PC-3 (cell line): ENCODE data around the gene WNT5B. TPM values are rescaled to one million over a fixed set of nuclear protein-coding genes. Genes with fewer than 3 reads are reported as not detected.

ENCODE experiments used
- ATAC-seq: fragments of 200-7000 bp; cut with Tn5 transposase; 2 replicates; pipeline ENCODE4 v1.9.1; 2020; ENCODE audit warnings: mild to moderate bottlenecking, moderate library complexity
- BruUV-seq: library from RNA; stranded (reverse); fragments of 400-500 nt; replicated peaks from 2 replicates; lab custom pipeline; 2021; lab: Mats Ljungman, UMichigan
- CTCF ChIA-PET: fragments of 300-600 bp; sonication (Branson Sonifier 250); formaldehyde crosslinking; loops from one replicate; lab custom pipeline; 2022; ENCODE audit warnings: antibody characterized with exemption; lab: Charles Lee
- POLR2A ChIA-PET: fragments of 300-600 bp; sonication (Branson Sonifier 250); formaldehyde crosslinking; loops from one replicate; lab custom pipeline; 2022; ENCODE audit warnings: antibody characterized with exemption; ENCODE audit not compliant: unreplicated experiment; lab: Charles Lee
- DNase-seq: peaks from one replicate; pipeline ENCODE4 v3.0.0-alpha.2; 2015
- H2AFZ ChIP-seq: fragments of 300-600 bp; sonication (generic); 2 replicates; pipeline ENCODE4 v1.6.0; 2016; ENCODE audit warnings: antibody characterized with exemption, low read length
- H3F3A ChIP-seq: fragments of 300-600 bp; sonication (generic); one replicate; pipeline ENCODE4 v1.6.0; 2017; ENCODE audit warnings: antibody characterized with exemption, low read length, control low read depth, mild to moderate bottlenecking; ENCODE audit not compliant: unreplicated experiment
- H3K27ac ChIP-seq: fragments of 300-600 bp; sonication (generic); 2 replicates; pipeline ENCODE4 v1.5.1; 2016; ENCODE audit warnings: mild to moderate bottlenecking, low read length
- H3K27me3 ChIP-seq: fragments of 300-600 bp; sonication (generic); 2 replicates; pipeline ENCODE4 v1.6.1; 2016; ENCODE audit warnings: low read length, mixed read lengths
- H3K36me3 ChIP-seq: fragments of 300-600 bp; sonication (generic); 2 replicates; pipeline ENCODE4 v1.6.1; 2016; ENCODE audit warnings: low read depth, mixed run types, low read length, mixed read lengths
- H3K4me1 ChIP-seq: fragments of 300-600 bp; sonication (generic); 2 replicates; pipeline ENCODE4 v1.5.1; 2016; ENCODE audit warnings: low read length; ENCODE audit not compliant: insufficient read depth
- H3K4me2 ChIP-seq: fragments of 300-600 bp; sonication (generic); 2 replicates; pipeline ENCODE4 v1.6.0; 2016; ENCODE audit warnings: low read length
- H3K4me3 ChIP-seq: fragments of 300-600 bp; sonication (generic); 2 replicates; pipeline ENCODE4 v1.5.1; 2016; ENCODE audit warnings: mild to moderate bottlenecking, low read length, mixed read lengths
- H3K79me2 ChIP-seq: fragments of 300-600 bp; sonication (generic); 2 replicates; pipeline ENCODE4 v1.6.1; 2017; ENCODE audit warnings: low read length, mixed read lengths
- H3K9ac ChIP-seq: fragments of 300-600 bp; sonication (generic); 2 replicates; pipeline ENCODE4 v1.6.0; 2016; ENCODE audit warnings: mild to moderate bottlenecking, low read length
- H3K9me2 ChIP-seq: fragments of 300-600 bp; sonication (generic); replicated peaks from 2 replicates; pipeline ENCODE4 v1.6.1; 2016; ENCODE audit warnings: mixed run types, low read length, mixed read lengths
- H3K9me3 ChIP-seq: fragments of 300-600 bp; sonication (generic); 2 replicates; pipeline ENCODE4 v1.6.1; 2016; ENCODE audit warnings: low read length, mixed read lengths
- H4K20me1 ChIP-seq: fragments of 300-600 bp; sonication (generic); 2 replicates; pipeline ENCODE4 v1.6.1; 2016; ENCODE audit warnings: low read length, mixed read lengths
- CTCF ChIP-seq: fragments of 300-600 bp; sonication (generic); conservative IDR thresholded peaks from 2 replicates; pipeline ENCODE4 v1.5.1; 2017; ENCODE audit warnings: antibody characterized with exemption, low read depth, mild to moderate bottlenecking, low read length
- EZH2 ChIP-seq: fragments of 300-600 bp; sonication (generic); IDR thresholded peaks from one replicate; pipeline ENCODE4 v1.6.1; 2017; ENCODE audit warnings: antibody characterized with exemption, mild to moderate bottlenecking, low read length; ENCODE audit not compliant: unreplicated experiment
- EZH2phosphoT487 ChIP-seq: fragments of 300-600 bp; sonication (generic); IDR thresholded peaks from 2 replicates; pipeline ENCODE4 v1.6.1; 2018; ENCODE audit warnings: mild to moderate bottlenecking, antibody characterized with exemption, low read length, borderline replicate concordance
- intact Hi-C: fragments of 100-400 bp; cut with micrococcal nuclease; formaldehyde crosslinking; loops from 2 replicates; pipeline ENCODE4 v1.9.0; 2023
- total RNA-seq: library from RNA; depleted of rRNA; stranded (reverse); fragments of >200 nt; gene quantifications from 2 replicates; pipeline ENCODE4 v1.2.3, GENCODE V29; 2014

The WNT5B gene
- total RNA-seq, 1 experiment from 2014 or later, result 2.2 TPM

GRCh38 chr12:1620092-1620491, 8.9 kb upstream of the WNT5B start:
- CTCF ChIA-PET, result no interaction called here
- no peaks in the 10 kb centered on the region for H3K4me1 ChIP-seq
- no peaks in the 10 kb centered on the region for H3K9me2 ChIP-seq
- no peak overlapping the region for H3K9ac ChIP-seq
- no peak overlapping the region for H3K27ac ChIP-seq
- POLR2A ChIA-PET, result no interaction called here
- H3K4me3 ChIP-seq, result no peak overlapping the region
- no peaks in the 10 kb centered on the region for H3K79me2 ChIP-seq
- DNase-seq (no peak), ATAC-seq (no peak)
- H3F3A ChIP-seq, result no peaks in the 10 kb centered on the region
- no peaks in the 10 kb centered on the region for H3K9me3 ChIP-seq
- H2AFZ ChIP-seq, result no peak overlapping the region
- H3K36me3 ChIP-seq, result no peaks in the 10 kb centered on the region
- no peak for TF ChIP-seq EZH2
- no peak for TF ChIP-seq EZH2phosphoT487
- no peak for TF ChIP-seq CTCF
- no peaks in the 10 kb centered on the region for H4K20me1 ChIP-seq
- intact Hi-C loops, result no loop called here
- no TSS peak for BruUV-seq
- H3K27me3 ChIP-seq, result no peaks in the 10 kb centered on the region
- no peak overlapping the region for H3K4me2 ChIP-seq

- H3K4me3 ChIP-seq, result no peak overlapping the region
- H3K9me3 ChIP-seq, result no peaks in the 10 kb centered on the region
- H3K27me3 ChIP-seq, result no peaks in the 10 kb centered on the region
- ATAC-seq (no peak), DNase-seq (no peak)
- no TSS peak for BruUV-seq
- H3K79me2 ChIP-seq, result no peaks in the 10 kb centered on the region
- POLR2A ChIA-PET, result no interaction called here
- no peaks in the 10 kb centered on the region for H3K9me2 ChIP-seq
- no peak overlapping the region for H3K27ac ChIP-seq
- CTCF ChIA-PET, result no interaction called here
- intact Hi-C loops, result no loop called here
- no peaks in the 10 kb centered on the region for H3K36me3 ChIP-seq
- H3K9ac ChIP-seq, result no peak overlapping the region
- H4K20me1 ChIP-seq, result no peaks in the 10 kb centered on the region
- TF ChIP-seq EZH2, result no peak
- no peak for TF ChIP-seq CTCF
- no peak for TF ChIP-seq EZH2phosphoT487
- H3K4me1 ChIP-seq, result no peaks in the 10 kb centered on the region
- no peak overlapping the region for H3K4me2 ChIP-seq
- no peaks in the 10 kb centered on the region for H3F3A ChIP-seq
- no peak overlapping the region for H2AFZ ChIP-seq
These were observed 6.6 kb upstream of the WNT5B start for GRCh38 chr12:1622406-1622805.

DNA sequence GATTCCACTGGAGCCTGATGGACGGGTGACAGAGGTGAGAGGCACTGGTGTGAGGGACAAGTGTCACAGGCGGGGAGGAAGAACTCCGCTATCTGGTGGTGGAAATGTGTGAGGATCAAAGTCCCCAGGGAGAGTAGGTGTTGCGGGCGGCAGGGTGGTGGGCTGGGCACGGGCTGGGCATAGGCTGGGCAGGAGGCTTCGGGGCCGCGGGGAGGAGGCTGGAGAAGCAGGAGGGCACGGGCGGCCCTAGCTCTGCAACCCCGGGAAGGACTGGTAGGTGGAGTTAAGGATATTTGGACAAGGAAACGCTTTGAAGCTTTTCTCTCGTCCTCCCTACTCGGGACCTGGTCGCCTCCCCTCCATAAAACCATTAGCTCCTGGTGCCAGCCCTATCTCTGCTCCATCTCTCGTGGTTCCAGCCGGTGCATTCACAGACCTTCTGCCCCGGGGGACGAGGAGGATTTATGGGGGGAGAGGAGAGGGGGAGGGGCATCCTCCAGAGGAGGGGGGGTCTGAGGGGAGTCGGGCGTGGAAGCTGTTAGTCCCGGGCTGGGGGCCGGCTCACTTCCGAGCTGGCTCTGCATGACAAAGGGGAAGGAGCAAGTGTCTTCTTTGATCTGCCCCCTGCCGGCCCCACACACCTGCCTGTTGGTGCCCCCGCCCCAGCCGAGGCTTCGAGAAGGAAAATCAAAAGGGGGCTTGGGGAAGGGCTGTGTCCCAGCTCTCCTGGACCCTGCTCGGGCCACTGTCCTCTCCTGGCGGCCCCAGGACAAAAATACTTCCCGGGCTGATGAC, 504 bp downstream of the WNT5B start:
- TF ChIP-seq CTCF (0 out of 2 replicates have a peak, but pooled peaks have one; percentile 13), EZH2 (no peak)
- intact Hi-C loops, result loop anchor here (5.0 kb wide), 2 partner anchors 163 to 308 kb away; no protein-coding TSS in a partner anchor
- Histone ChIP-seq H3K4me3 (peak overlapping the region; percentile 66), H3F3A (no peaks in the 10 kb centered on the region), H4K20me1 (no peaks in the 10 kb centered on the region), H3K27ac (no peak overlapping the region), H3K4me1 (0 out of 2 replicates have a peak, but pooled peaks cover 9% of the 10 kb centered on the region), H3K4me2 (peak overlapping the region; percentile 88), H3K36me3 (no peaks in the 10 kb centered on the region), H3K9ac (no peak overlapping the region), H3K9me3 (no peaks in the 10 kb centered on the region), H2AFZ (peak overlapping the region; percentile 79), H3K9me2 (no peaks in the 10 kb centered on the region), H3K27me3 (peaks cover 14% of the 10 kb centered on the region), H3K79me2 (no peaks in the 10 kb centered on the region)
- no peak for DNase-seq
- POLR2A ChIA-PET, result no interaction called here
- no TSS peak for BruUV-seq
- CTCF ChIA-PET, result interaction anchor here (1.0 kb wide), 1 partner anchor 300 kb away, joined by 3 read pairs; no protein-coding TSS in a partner anchor
- ATAC-seq, result peak; percentile 37
